HL-60/S4 treated with retinoic acid at 250 ng/mL for 4 days and 3 days (cell line): ENCODE data around the gene DZIP1L.

ENCODE experiments used
- in situ Hi-C: fragments of 300-500 bp; cut with MboI; formaldehyde crosslinking; loops from 2 replicates; pipeline ENCODE4 v1.7.0; 2022; ENCODE audit warnings: low sequenced_read_pairs

The DZIP1L gene

GRCh38 chr3:138038725-138039462 lies 76.5 kb downstream of the DZIP1L start:
- in situ Hi-C loops: no loop called here

DNA sequence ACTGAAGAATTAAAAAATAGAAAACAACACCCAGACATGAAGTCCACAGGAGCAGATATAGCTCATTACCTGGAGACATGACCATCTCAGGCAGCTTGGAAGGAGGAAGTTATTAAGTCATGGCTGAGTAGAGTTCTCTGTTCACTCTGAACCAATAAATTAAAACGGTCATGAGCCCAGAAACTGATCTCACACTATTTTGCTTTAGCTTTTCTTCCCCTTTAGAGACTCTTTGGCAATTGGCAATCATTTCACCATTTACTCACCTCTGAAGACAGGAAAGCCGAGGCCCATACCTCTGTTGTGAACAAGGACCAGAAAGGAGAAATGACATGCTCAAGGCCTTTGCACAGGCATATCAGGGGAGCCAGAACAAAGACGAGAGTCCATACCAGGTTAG lies 78.8 kb downstream of the DZIP1L start:
- in situ Hi-C loops: no loop called here

DNA sequence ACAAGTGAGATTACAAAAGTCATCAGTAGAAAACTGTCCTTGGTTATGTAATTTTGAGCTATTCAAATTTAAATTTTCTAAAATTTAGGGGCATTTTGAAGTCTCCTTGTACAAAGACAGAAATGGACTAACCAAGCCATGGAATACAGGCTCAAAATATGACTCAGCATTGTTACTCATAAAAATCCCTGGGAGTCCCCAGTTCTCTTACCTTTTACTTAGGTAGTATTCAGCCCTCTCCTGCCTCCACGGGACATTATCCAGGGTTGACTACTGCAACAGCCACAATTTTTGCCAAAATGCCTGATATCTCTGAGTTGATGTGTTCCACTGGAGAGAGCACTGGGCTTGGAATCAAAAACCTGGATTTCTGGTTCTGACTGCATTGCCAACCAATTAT lies 80.5 kb downstream of the DZIP1L start:
- in situ Hi-C loops: no loop called here

- in situ Hi-C loops: no loop called here
These were observed 82.2 kb downstream of the DZIP1L start for GRCh38 chr3:138033202-138033691.

GRCh38 chr3:138032567-138032966 lies 82.8 kb downstream of the DZIP1L start:
- in situ Hi-C loops: no loop called here

- in situ Hi-C loops: no loop called here
These were observed 83.9 kb downstream of the DZIP1L start for GRCh38 chr3:138031536-138031935.

DNA sequence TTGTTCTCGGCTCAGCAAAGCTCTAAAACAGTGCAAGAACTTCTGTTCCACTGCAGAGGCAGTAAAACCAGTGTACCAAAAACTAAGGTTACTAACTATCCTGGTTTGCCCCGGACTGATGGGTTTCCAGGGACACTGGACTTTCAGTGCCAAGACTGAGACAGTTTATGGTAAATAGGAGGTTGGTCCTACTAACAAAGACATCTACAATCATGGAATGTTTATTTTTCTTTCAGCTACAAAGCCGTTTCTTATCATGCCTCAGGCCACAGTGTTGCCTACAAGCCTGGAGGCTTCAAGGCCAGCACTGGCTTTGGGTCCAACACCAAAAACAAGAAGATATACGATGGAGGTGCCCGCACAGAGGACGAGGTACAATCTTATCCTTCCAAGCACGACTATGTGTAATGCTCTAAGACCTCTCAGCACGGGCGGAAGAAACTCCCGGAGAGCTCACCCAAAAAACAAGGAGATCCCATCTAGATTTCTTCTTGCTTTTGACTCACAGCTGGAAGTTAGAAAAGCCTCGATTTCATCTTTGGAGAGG lies 84.6 kb downstream of the DZIP1L start:
- in situ Hi-C loops: no loop called here

- in situ Hi-C loops: no loop called here
These were observed 87.6 kb downstream of the DZIP1L start for GRCh38 chr3:138027821-138028220.

GRCh38 chr3:138025553-138025952 lies 89.9 kb downstream of the DZIP1L start:
- in situ Hi-C loops: no loop called here

- in situ Hi-C loops: no loop called here
These were observed 91.7 kb downstream of the DZIP1L start for GRCh38 chr3:138023754-138024153.

DNA sequence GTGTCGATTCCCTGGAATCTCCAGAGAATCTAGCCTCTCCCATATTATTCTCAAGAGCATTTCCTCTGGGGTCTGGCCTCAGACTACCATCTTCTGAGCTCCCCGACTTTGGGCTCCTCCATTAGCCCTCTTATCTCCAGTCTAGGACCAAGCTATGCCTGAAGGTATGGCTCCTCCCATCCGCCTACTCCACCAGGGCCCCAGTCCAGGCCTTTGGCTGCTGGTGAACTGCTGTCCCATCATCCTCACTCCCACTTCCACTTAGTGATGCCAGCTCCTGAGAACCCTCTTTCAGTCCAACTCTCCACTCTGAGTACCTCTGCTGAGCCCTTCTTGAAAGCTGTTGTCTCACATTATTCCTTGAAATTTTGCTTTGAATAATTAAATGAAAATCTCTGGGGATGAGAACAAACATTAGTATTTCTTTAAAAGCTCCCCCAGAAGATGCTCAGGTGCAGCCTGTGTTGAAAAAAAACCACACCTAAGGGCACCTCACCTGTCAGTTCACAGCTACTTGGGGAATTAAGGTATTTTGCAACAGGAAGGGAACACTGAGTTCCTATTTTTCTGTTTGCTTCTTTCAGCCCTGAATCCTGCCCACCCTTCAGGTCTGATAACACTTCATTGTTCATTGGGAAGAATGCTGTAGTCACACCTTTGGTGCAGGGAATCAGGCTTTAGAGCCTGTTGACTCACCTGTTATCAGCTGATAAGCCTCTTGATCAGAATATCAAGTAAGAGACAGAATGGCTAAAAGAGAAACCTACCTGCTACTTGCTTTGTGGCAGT lies 95.9 kb downstream of the DZIP1L start:
- in situ Hi-C loops: no loop called here

GRCh38 chr3:138016065-138016464 lies 99.3 kb downstream of the DZIP1L start:
- in situ Hi-C loops: no loop called here

DNA sequence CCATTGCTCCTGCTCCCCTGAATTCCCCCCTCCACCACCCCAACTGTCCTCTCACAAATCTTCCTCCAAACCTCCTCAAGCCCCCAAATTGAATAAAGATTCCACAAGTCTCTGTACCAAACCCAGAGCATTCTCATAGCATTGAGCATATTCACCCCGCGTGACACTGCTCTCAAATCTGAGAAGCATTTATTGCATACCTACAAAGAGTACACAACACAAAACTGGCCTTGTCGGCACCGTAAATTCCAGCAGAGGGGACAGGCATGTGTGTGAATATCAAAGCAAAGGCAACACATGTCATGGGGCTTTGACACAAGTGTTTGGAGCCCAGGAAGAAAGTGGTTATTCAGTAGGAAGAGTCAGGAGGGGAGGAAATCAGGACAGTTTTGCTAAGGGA lies 102.9 kb downstream of the DZIP1L start:
- in situ Hi-C loops: no loop called here
